Activated naive CD4-positive, alpha-beta T cell treated with anti-CD3 and anti-CD28 coated beads, Interleukin-2, amount 50 U/mL, for 72 hours (primary cell): Measurements from ENCODE around the gene MGAT5B. TPM values are rescaled to one million over a fixed set of nuclear protein-coding genes. Genes with fewer than 3 reads are reported as not detected.

Experiments used
- ATAC-seq, 2 donors: fragments of 150-1000 bp; cut with Tn5 transposase; 2 replicates each; pipeline ENCODE4 v1.10.0; 2021; ENCODE audit warnings: mild to moderate bottlenecking in 2 of 2, moderate library complexity in 2 of 2
- DNase-seq, 2 donors: peaks; one replicate each; pipeline ENCODE4 v3.0.0; 2021 to 2022; ENCODE audit warnings: low spot score in 2 of 2
- H3K27ac Mint-ChIP-seq, 2 donors: one replicate each; pipeline ENCODE4 v1.8.0; 2022; ENCODE audit warnings: mild to moderate bottlenecking in 2 of 2, mixed read lengths in 2 of 2
- H3K36me3 Mint-ChIP-seq, 2 donors: one replicate each; pipeline ENCODE4 v1.8.0; 2022; ENCODE audit warnings: mixed read lengths in 2 of 2
- H3K9me3 Mint-ChIP-seq, 2 donors: one replicate each; pipeline ENCODE4 v1.8.0; 2022; ENCODE audit warnings: mixed read lengths in 2 of 2
- total RNA-seq, 2 donors: library from RNA; stranded (reverse); gene quantifications; one replicate each; pipeline ENCODE4 v1.2.3, GENCODE V29; 2022

The MGAT5B gene
- total RNA-seq, 2 donors from 2014 or later: 0.77 TPM; not detected in 1

- DNase-seq (no peak), ATAC-seq (no peak)
- Mint-ChIP-seq H3K27ac (peak overlapping the region in 1 of 2 donors; percentile 87), H3K36me3 (no peaks in the 10 kb centered on the region), H3K9me3 (no peaks in the 10 kb centered on the region)
Observed at GRCh38 chr17:76884995-76885893, 17.0 kb downstream of the MGAT5B start.

GRCh38 chr17:76885894-76886290, 17.7 kb downstream of the MGAT5B start:
- Mint-ChIP-seq H3K27ac (peak overlapping the region in 1 of 2 donors; percentile 22), H3K36me3 (no peaks in the 10 kb centered on the region), H3K9me3 (no peaks in the 10 kb centered on the region)
- no peak for ATAC-seq
- no peak for DNase-seq

GRCh38 chr17:76886395-76886794, 18.2 kb downstream of the MGAT5B start:
- H3K9me3 Mint-ChIP-seq: no peaks in the 10 kb centered on the region
- H3K36me3 Mint-ChIP-seq: no peaks in the 10 kb centered on the region
- ATAC-seq (no peak), DNase-seq (no peak)
- no peak overlapping the region for H3K27ac Mint-ChIP-seq

- no peaks in the 10 kb centered on the region for H3K36me3 Mint-ChIP-seq
- no peaks in the 10 kb centered on the region for H3K9me3 Mint-ChIP-seq
- no peak overlapping the region for H3K27ac Mint-ChIP-seq
- ATAC-seq: no peak
- no peak for DNase-seq
Observed at GRCh38 chr17:76887802-76888201, 19.6 kb downstream of the MGAT5B start.

- DNase-seq (no peak), ATAC-seq (no peak)
- Mint-ChIP-seq H3K9me3 (no peaks in the 10 kb centered on the region), H3K27ac (no peak overlapping the region), H3K36me3 (no peaks in the 10 kb centered on the region)
Observed at GRCh38 chr17:76888661-76889060, 20.5 kb downstream of the MGAT5B start.

GRCh38 chr17:76889323-76889722, 21.1 kb downstream of the MGAT5B start:
- H3K36me3 Mint-ChIP-seq: no peaks in the 10 kb centered on the region
- H3K27ac Mint-ChIP-seq: no peak overlapping the region
- ATAC-seq: no peak
- H3K9me3 Mint-ChIP-seq: no peaks in the 10 kb centered on the region
- DNase-seq: no peak

- DNase-seq (no peak), ATAC-seq (no peak)
- H3K27ac Mint-ChIP-seq: no peak overlapping the region
- H3K36me3 Mint-ChIP-seq: no peaks in the 10 kb centered on the region
- no peaks in the 10 kb centered on the region for H3K9me3 Mint-ChIP-seq
Observed at GRCh38 chr17:76892329-76892728, 24.1 kb downstream of the MGAT5B start.

GRCh38 chr17:76893623-76894334, 25.6 kb downstream of the MGAT5B start:
- Mint-ChIP-seq H3K9me3 (no peaks in the 10 kb centered on the region), H3K27ac (no peak overlapping the region), H3K36me3 (no peaks in the 10 kb centered on the region)
- DNase-seq (no peak), ATAC-seq (no peak)

GRCh38 chr17:76894842-76895241, 26.6 kb downstream of the MGAT5B start:
- ATAC-seq (no peak), DNase-seq (no peak)
- no peaks in the 10 kb centered on the region for H3K36me3 Mint-ChIP-seq
- H3K9me3 Mint-ChIP-seq: no peaks in the 10 kb centered on the region
- H3K27ac Mint-ChIP-seq: no peak overlapping the region

- ATAC-seq (no peak), DNase-seq (no peak)
- H3K36me3 Mint-ChIP-seq: no peaks in the 10 kb centered on the region
- H3K9me3 Mint-ChIP-seq: no peaks in the 10 kb centered on the region
- H3K27ac Mint-ChIP-seq: no peak overlapping the region
Observed at GRCh38 chr17:76897023-76897422, 28.8 kb downstream of the MGAT5B start.

GRCh38 chr17:76899414-76899813, 31.2 kb downstream of the MGAT5B start:
- no peaks in the 10 kb centered on the region for H3K9me3 Mint-ChIP-seq

GRCh38 chr17:76900723-76901122, 32.5 kb downstream of the MGAT5B start:
- Mint-ChIP-seq H3K36me3 (no peaks in the 10 kb centered on the region), H3K27ac (no peak overlapping the region), H3K9me3 (no peaks in the 10 kb centered on the region)
- no peak for ATAC-seq
- no peak for DNase-seq

More at GRCh38 chr17:76899414-76899813, 31.2 kb downstream of the MGAT5B start:
- H3K27ac Mint-ChIP-seq: no peak overlapping the region
- no peak for ATAC-seq
- H3K36me3 Mint-ChIP-seq: no peaks in the 10 kb centered on the region
- no peak for DNase-seq

- no peak overlapping the region for H3K27ac Mint-ChIP-seq
Observed at GRCh38 chr17:76901542-76902197, 33.5 kb downstream of the MGAT5B start.

GRCh38 chr17:76902476-76902875, 34.3 kb downstream of the MGAT5B start:
- DNase-seq: no peak
- H3K9me3 Mint-ChIP-seq: peaks cover 0 to under 1% of the 10 kb centered on the region in 2 donors
- no peak overlapping the region for H3K27ac Mint-ChIP-seq
- H3K36me3 Mint-ChIP-seq: no peaks in the 10 kb centered on the region
- no peak for ATAC-seq

More at GRCh38 chr17:76901542-76902197, 33.5 kb downstream of the MGAT5B start:
- H3K36me3 Mint-ChIP-seq: no peaks in the 10 kb centered on the region
- ATAC-seq (no peak), DNase-seq (no peak)
- H3K9me3 Mint-ChIP-seq: no peaks in the 10 kb centered on the region

GRCh38 chr17:76903631-76904030, 35.4 kb downstream of the MGAT5B start:
- Mint-ChIP-seq H3K36me3 (no peaks in the 10 kb centered on the region), H3K27ac (no peak overlapping the region)

GRCh38 chr17:76904116-76904515, 35.9 kb downstream of the MGAT5B start:
- no peak overlapping the region for H3K27ac Mint-ChIP-seq
- DNase-seq (no peak), ATAC-seq (no peak)
- H3K36me3 Mint-ChIP-seq: no peaks in the 10 kb centered on the region
- peaks cover 0 to 4% of the 10 kb centered on the region in 2 donors for H3K9me3 Mint-ChIP-seq

More at GRCh38 chr17:76903631-76904030, 35.4 kb downstream of the MGAT5B start:
- ATAC-seq: no peak
- peaks cover 0 to 4% of the 10 kb centered on the region in 2 donors for H3K9me3 Mint-ChIP-seq
- no peak for DNase-seq

GRCh38 chr17:76905036-76905435, 36.8 kb downstream of the MGAT5B start:
- peaks cover 0 to 4% of the 10 kb centered on the region in 2 donors for H3K9me3 Mint-ChIP-seq
- no peak overlapping the region for H3K27ac Mint-ChIP-seq
- DNase-seq: no peak
- ATAC-seq: no peak
- no peaks in the 10 kb centered on the region for H3K36me3 Mint-ChIP-seq
